Cardiac fibroblast (primary cell): ENCODE results near the gene APMAP.

Experiments
- DNase-seq, 2 donors: peaks; one replicate each; pipeline versions ENCODE4 v3.0.0 to v3.0.0-alpha.2; 2010; ENCODE audit warnings: low read depth in 2 of 2
- H3K4me3 ChIP-seq, 2 donors: replicated peaks in 1 of 2; 1 replicate in 1 of 2; 2 replicates in 1 of 2; pipeline ENCODE4 v1.5.1; 2011; ENCODE audit warnings: low read depth in 2 of 2, low read length in 2 of 2, mild to moderate bottlenecking in 2 of 2, moderate library complexity in 1 of 2
- CTCF ChIP-seq: IDR thresholded peaks from one replicate; pipeline ENCODE4 v1.5.1; 2011; ENCODE audit warnings: low read depth, mild to moderate bottlenecking, low read length, inconsistent platforms

The APMAP gene

GRCh38 chr20:25019381-25020155 is 27.0 kb upstream of the APMAP start:
- TF ChIP-seq CTCF: no peak
- H3K4me3 ChIP-seq: no peak overlapping the region
- DNase-seq: no peak

GRCh38 chr20:25018841-25019240 is 26.3 kb upstream of the APMAP start:
- no peak for TF ChIP-seq CTCF
- DNase-seq: no peak
- H3K4me3 ChIP-seq: no peak overlapping the region

- no peak for TF ChIP-seq CTCF
- DNase-seq: no peak
- no peak overlapping the region for H3K4me3 ChIP-seq
These were observed 25.9 kb upstream of the APMAP start for GRCh38 chr20:25018425-25018824.

- H3K4me3 ChIP-seq: no peak overlapping the region
- TF ChIP-seq CTCF: no peak
- no peak for DNase-seq
These were observed 24.8 kb upstream of the APMAP start for GRCh38 chr20:25017257-25017803.

- TF ChIP-seq CTCF: no peak
- DNase-seq: no peak
- no peak overlapping the region for H3K4me3 ChIP-seq
These were observed 23.9 kb upstream of the APMAP start for GRCh38 chr20:25016471-25016870.

GRCh38 chr20:25015986-25016385 is 23.4 kb upstream of the APMAP start:
- no peak for TF ChIP-seq CTCF
- no peak for DNase-seq
- no peak overlapping the region for H3K4me3 ChIP-seq
